Upper lobe of left lung (tissue), 4 donors: ENCODE data around the gene TMC6.

Experiments used
- CTCF ChIP-seq, 6 experiments: fragments of 450-650 bp in 4 of 6; fragments of 200-600 bp in 2 of 6; sonication (generic) in 2 of 6; IDR thresholded peaks; one replicate each; pipeline ENCODE4 v1.5.1; 2016 to 2019; ENCODE audit warnings: antibody characterized with exemption in 6 of 6
- POLR2A ChIP-seq, 4 donors: fragments of 450-650 bp; IDR thresholded peaks; one replicate each; pipeline ENCODE4 v1.5.1; 2016 to 2017; ENCODE audit warnings: antibody characterized with exemption in 4 of 4, mild to moderate bottlenecking in 2 of 4
- POLR2AphosphoS5 ChIP-seq, 2 donors: sonication (generic); formaldehyde crosslinking; IDR thresholded peaks; one replicate each; pipeline ENCODE4 v1.5.1; 2017; ENCODE audit warnings: antibody characterized with exemption in 2 of 2

- TF ChIP-seq CTCF (IDR thresholded peaks at IDR 0.05) (no peak), POLR2AphosphoS5 (IDR thresholded peaks at IDR 0.05) (no peak), POLR2A (IDR thresholded peaks at IDR 0.05) (no peak)
These were observed 1.7 kb downstream of the TMC6 start for GRCh38 chr17:78126895-78127238.
